Osteocyte (in vitro differentiated cells): ENCODE measurements around the gene LAPTM4A. TPM values are rescaled to one million over a fixed set of nuclear protein-coding genes. Genes with fewer than 3 reads are reported as not detected.
"Not testable (repeated sequence)": the region's sequence is repeated elsewhere in the genome, so short reads cannot be mapped to it uniquely, and the experiment has no call there.

Source experiments
- DNase-seq: peaks from one replicate; pipeline ENCODE4 v3.0.0; 2021; ENCODE audit warnings: mixed read lengths; ENCODE audit not compliant: unreplicated experiment; ENCODE audit errors: extremely low spot score
- H3K27ac Mint-ChIP-seq: one replicate; pipeline ENCODE4 v1.8.0; 2021; ENCODE audit warnings: mild to moderate bottlenecking, mixed read lengths; ENCODE audit not compliant: unreplicated experiment
- H3K27me3 Mint-ChIP-seq: one replicate; pipeline ENCODE4 v1.8.0; 2021; ENCODE audit warnings: mixed read lengths; ENCODE audit not compliant: unreplicated experiment
- H3K36me3 Mint-ChIP-seq: one replicate; pipeline ENCODE4 v1.8.0; 2021; ENCODE audit warnings: mixed read lengths; ENCODE audit not compliant: unreplicated experiment
- H3K4me1 Mint-ChIP-seq: one replicate; pipeline ENCODE4 v1.8.0; 2021; ENCODE audit warnings: mixed read lengths; ENCODE audit not compliant: unreplicated experiment
- H3K4me3 Mint-ChIP-seq: one replicate; pipeline ENCODE4 v1.8.0; 2021; ENCODE audit warnings: mild to moderate bottlenecking, moderate library complexity, mixed read lengths; ENCODE audit not compliant: unreplicated experiment
- H3K9me3 Mint-ChIP-seq: one replicate; pipeline ENCODE4 v1.8.0; 2021; ENCODE audit warnings: mixed read lengths; ENCODE audit not compliant: unreplicated experiment
- CTCF ChIP-seq: fragments of 200-600 bp; sonication (generic); IDR thresholded peaks from 2 replicates; pipeline ENCODE4 v1.5.0; 2021; ENCODE audit warnings: antibody characterized with exemption, mild to moderate bottlenecking, moderate library complexity
- total RNA-seq: library from RNA; stranded (reverse); gene quantifications from 2 replicates; pipeline ENCODE4 v1.2.1, GENCODE V29; 2021

LAPTM4A gene
- total RNA-seq, 1 donor from 2014 or later: 560 TPM

- H3K4me3 Mint-ChIP-seq: peak overlapping the region; percentile 61
These were observed 40.0 kb upstream of the LAPTM4A start for GRCh38 chr2:20091305-20091991.

GRCh38 chr2:20089715-20090464 lies 38.5 kb upstream of the LAPTM4A start:
- no peak for TF ChIP-seq CTCF
- H3K4me3 Mint-ChIP-seq: no peak overlapping the region

More at GRCh38 chr2:20091305-20091991, 40.0 kb upstream of the LAPTM4A start:
- no peak for DNase-seq
- Mint-ChIP-seq H3K27me3 (no peaks in the 10 kb centered on the region), H3K36me3 (no peaks in the 10 kb centered on the region), H3K27ac (peak overlapping the region; percentile 97), H3K4me1 (peaks cover 54% of the 10 kb centered on the region), H3K9me3 (no peaks in the 10 kb centered on the region)
- no peak for TF ChIP-seq CTCF

GRCh38 chr2:20085909-20086308 lies 34.5 kb upstream of the LAPTM4A start:
- not testable (repeated sequence) for H3K27ac Mint-ChIP-seq, H3K9me3 Mint-ChIP-seq, H3K4me3 Mint-ChIP-seq, DNase-seq, H3K36me3 Mint-ChIP-seq, H3K27me3 Mint-ChIP-seq, H3K4me1 Mint-ChIP-seq

More at GRCh38 chr2:20089715-20090464, 38.5 kb upstream of the LAPTM4A start:
- H3K4me1 Mint-ChIP-seq: peaks cover 45% of the 10 kb centered on the region
- DNase-seq: no peak
- no peaks in the 10 kb centered on the region for H3K27me3 Mint-ChIP-seq
- H3K9me3 Mint-ChIP-seq: no peaks in the 10 kb centered on the region
- no peaks in the 10 kb centered on the region for H3K36me3 Mint-ChIP-seq
- no peak overlapping the region for H3K27ac Mint-ChIP-seq

GRCh38 chr2:20082812-20083211 lies 31.4 kb upstream of the LAPTM4A start:
- not testable (repeated sequence) for H3K27ac Mint-ChIP-seq, H3K4me1 Mint-ChIP-seq, H3K36me3 Mint-ChIP-seq, H3K27me3 Mint-ChIP-seq, H3K4me3 Mint-ChIP-seq, H3K9me3 Mint-ChIP-seq, DNase-seq

GRCh38 chr2:20081841-20082240 lies 30.4 kb upstream of the LAPTM4A start:
- no peak overlapping the region for H3K4me3 Mint-ChIP-seq
- H3K36me3 Mint-ChIP-seq: no peaks in the 10 kb centered on the region
- no peak for DNase-seq
- H3K9me3 Mint-ChIP-seq: peaks cover 5% of the 10 kb centered on the region
- H3K4me1 Mint-ChIP-seq: peaks cover 2% of the 10 kb centered on the region
- no peak for TF ChIP-seq CTCF
- H3K27me3 Mint-ChIP-seq: no peaks in the 10 kb centered on the region
- no peak overlapping the region for H3K27ac Mint-ChIP-seq

- no peak overlapping the region for H3K4me3 Mint-ChIP-seq
These were observed 29.5 kb upstream of the LAPTM4A start for GRCh38 chr2:20080839-20081415.

More at GRCh38 chr2:20080839-20081415, 29.5 kb upstream of the LAPTM4A start:
- DNase-seq: no peak
- H3K27me3 Mint-ChIP-seq: no peaks in the 10 kb centered on the region
- H3K9me3 Mint-ChIP-seq: peaks cover 5% of the 10 kb centered on the region
- H3K4me1 Mint-ChIP-seq: peaks cover 2% of the 10 kb centered on the region
- TF ChIP-seq CTCF: no peak
- no peak overlapping the region for H3K27ac Mint-ChIP-seq
- no peaks in the 10 kb centered on the region for H3K36me3 Mint-ChIP-seq
